ENCODE measurements around the gene C14orf132.

The C14orf132 gene

GRCh38 chr14:96017882-96018281 lies 21.3 kb upstream of the C14orf132 start:
- H3K79me2 ChIP-seq (ENCODE audit: control insufficient read depth, insufficient read depth, low read length): no peaks in the 10 kb centered on the region
- H2AK5ac ChIP-seq (ENCODE audit: low read length): no peak overlapping the region
- no peaks in the 10 kb centered on the region for H3K27me3 ChIP-seq (ENCODE audit: insufficient read depth, low read length, poor library complexity)
- DNase-seq: no peak
- H2BK15ac ChIP-seq (replicated peaks; ENCODE audit: low read depth): no peak overlapping the region
- WGBS (ENCODE audit: extremely low coverage, insufficient coverage, low lambda C conversion rate): no CpG with 5 or more reads among the region's 2 CpGs
- H3K4me1 ChIP-seq (ENCODE audit: control insufficient read depth, low read depth, low read length): peaks cover 7% of the 10 kb centered on the region
- no peak overlapping the region for H3K4ac ChIP-seq (ENCODE audit: low read depth, low read length)
- H3K56ac ChIP-seq (ENCODE audit: low read length): no peak overlapping the region
- no peak overlapping the region for H2BK120ac ChIP-seq (ENCODE audit: low read depth, low read length)
- H3K4me2 ChIP-seq (ENCODE audit: low read length): no peak overlapping the region
- H3K23ac ChIP-seq (ENCODE audit: low read length): no peak overlapping the region
- H3K4me3 ChIP-seq (ENCODE audit: low read length): no peak overlapping the region
- no peaks in the 10 kb centered on the region for H3K79me1 ChIP-seq (ENCODE audit: low read length)
- H3K18ac ChIP-seq (ENCODE audit: low read length): no peak overlapping the region
- no peak overlapping the region for H4K8ac ChIP-seq (ENCODE audit: low read depth, low read length)
- no peak overlapping the region for H3K27ac ChIP-seq (ENCODE audit: low read depth, low read length)
- no peaks in the 10 kb centered on the region for H3K36me3 ChIP-seq (ENCODE audit: control insufficient read depth, insufficient read depth, low read length)
- no peak overlapping the region for H2BK5ac ChIP-seq (ENCODE audit: low read length)
- no peak overlapping the region for H4K5ac ChIP-seq (ENCODE audit: low read length)
- H3K9ac ChIP-seq (ENCODE audit: low read length): no peak overlapping the region

GRCh38 chr14:96027431-96028355 lies 11.5 kb upstream of the C14orf132 start:
- no peak overlapping the region for H2BK5ac ChIP-seq (ENCODE audit: low read length)
- H4K5ac ChIP-seq (ENCODE audit: low read length): no peak overlapping the region
- H3K4me3 ChIP-seq (ENCODE audit: low read length): no peak overlapping the region
- H3K4ac ChIP-seq (ENCODE audit: low read depth, low read length): no peak overlapping the region
- no peak overlapping the region for H3K9ac ChIP-seq (ENCODE audit: low read length)
- no peak overlapping the region for H3K23ac ChIP-seq (ENCODE audit: low read length)
- no peaks in the 10 kb centered on the region for H3K79me2 ChIP-seq (ENCODE audit: control insufficient read depth, insufficient read depth, low read length)
- no peaks in the 10 kb centered on the region for H3K4me1 ChIP-seq (ENCODE audit: control insufficient read depth, low read depth, low read length)
- H2BK15ac ChIP-seq (replicated peaks; ENCODE audit: low read depth): no peak overlapping the region
- no peaks in the 10 kb centered on the region for H3K79me1 ChIP-seq (ENCODE audit: low read length)
- H2AK5ac ChIP-seq (ENCODE audit: low read length): no peak overlapping the region
- H3K56ac ChIP-seq (ENCODE audit: low read length): no peak overlapping the region
- H3K4me2 ChIP-seq (ENCODE audit: low read length): no peak overlapping the region
- H3K27ac ChIP-seq (ENCODE audit: low read depth, low read length): no peak overlapping the region
- H2BK120ac ChIP-seq (ENCODE audit: low read depth, low read length): no peak overlapping the region
- WGBS (ENCODE audit: extremely low coverage, insufficient coverage, low lambda C conversion rate): no CpG with 5 or more reads among the region's 8 CpGs
- no peaks in the 10 kb centered on the region for H3K36me3 ChIP-seq (ENCODE audit: control insufficient read depth, insufficient read depth, low read length)
- no peak for DNase-seq
- no peak overlapping the region for H3K18ac ChIP-seq (ENCODE audit: low read length)
- H3K27me3 ChIP-seq (ENCODE audit: insufficient read depth, low read length, poor library complexity): no peaks in the 10 kb centered on the region
- no peak overlapping the region for H4K8ac ChIP-seq (ENCODE audit: low read depth, low read length)

- Histone ChIP-seq H3K27ac (ENCODE audit: low read depth, low read length) (no peak overlapping the region), H3K79me2 (ENCODE audit: control insufficient read depth, insufficient read depth, low read length) (no peaks in the 10 kb centered on the region), H2BK5ac (ENCODE audit: low read length) (no peak overlapping the region), H3K4me3 (ENCODE audit: low read length) (no peak overlapping the region), H2AK5ac (ENCODE audit: low read length) (no peak overlapping the region), H4K5ac (ENCODE audit: low read length) (no peak overlapping the region), H3K4me2 (ENCODE audit: low read length) (no peak overlapping the region), H3K27me3 (ENCODE audit: insufficient read depth, low read length, poor library complexity) (no peaks in the 10 kb centered on the region), H2BK15ac (replicated peaks; ENCODE audit: low read depth) (no peak overlapping the region), H3K23ac (ENCODE audit: low read length) (no peak overlapping the region), H3K56ac (ENCODE audit: low read length) (no peak overlapping the region), H2BK120ac (ENCODE audit: low read depth, low read length) (no peak overlapping the region), H3K79me1 (ENCODE audit: low read length) (no peaks in the 10 kb centered on the region), H3K4me1 (ENCODE audit: control insufficient read depth, low read depth, low read length) (no peaks in the 10 kb centered on the region), H3K36me3 (ENCODE audit: control insufficient read depth, insufficient read depth, low read length) (no peaks in the 10 kb centered on the region), H4K8ac (ENCODE audit: low read depth, low read length) (no peak overlapping the region), H3K4ac (ENCODE audit: low read depth, low read length) (no peak overlapping the region), H3K9ac (ENCODE audit: low read length) (no peak overlapping the region), H3K18ac (ENCODE audit: low read length) (no peak overlapping the region)
- DNase-seq: no peak
- no CpG with 5 or more reads among the region's 4 CpGs for WGBS (ENCODE audit: extremely low coverage, insufficient coverage, low lambda C conversion rate)
Measured at GRCh38 chr14:96029089-96029645, 10.0 kb upstream of the C14orf132 start.

- H3K18ac ChIP-seq (ENCODE audit: low read length): no peak overlapping the region
- no peaks in the 10 kb centered on the region for H3K79me2 ChIP-seq (ENCODE audit: control insufficient read depth, insufficient read depth, low read length)
- H3K4me1 ChIP-seq (ENCODE audit: control insufficient read depth, low read depth, low read length): no peaks in the 10 kb centered on the region
- no peak overlapping the region for H3K4me2 ChIP-seq (ENCODE audit: low read length)
- no peak overlapping the region for H3K4me3 ChIP-seq (ENCODE audit: low read length)
- no CpG with 5 or more reads among the region's 11 CpGs for WGBS (ENCODE audit: extremely low coverage, insufficient coverage, low lambda C conversion rate)
- no peaks in the 10 kb centered on the region for H3K36me3 ChIP-seq (ENCODE audit: control insufficient read depth, insufficient read depth, low read length)
- H3K23ac ChIP-seq (ENCODE audit: low read length): no peak overlapping the region
- no peak overlapping the region for H4K5ac ChIP-seq (ENCODE audit: low read length)
- no peak overlapping the region for H3K27ac ChIP-seq (ENCODE audit: low read depth, low read length)
- no peak overlapping the region for H3K4ac ChIP-seq (ENCODE audit: low read depth, low read length)
- no peak overlapping the region for H4K8ac ChIP-seq (ENCODE audit: low read depth, low read length)
- H2AK5ac ChIP-seq (ENCODE audit: low read length): no peak overlapping the region
- H3K27me3 ChIP-seq (ENCODE audit: insufficient read depth, low read length, poor library complexity): no peaks in the 10 kb centered on the region
- no peak overlapping the region for H2BK5ac ChIP-seq (ENCODE audit: low read length)
- no peak overlapping the region for H2BK15ac ChIP-seq (replicated peaks; ENCODE audit: low read depth)
- no peak overlapping the region for H3K9ac ChIP-seq (ENCODE audit: low read length)
- no peak for DNase-seq
- no peak overlapping the region for H3K56ac ChIP-seq (ENCODE audit: low read length)
- no peak overlapping the region for H2BK120ac ChIP-seq (ENCODE audit: low read depth, low read length)
- H3K79me1 ChIP-seq (ENCODE audit: low read length): no peaks in the 10 kb centered on the region
Measured at GRCh38 chr14:96030108-96030760, 8.9 kb upstream of the C14orf132 start.

- H3K4me3 ChIP-seq (ENCODE audit: low read length): no peak overlapping the region
- no peak overlapping the region for H3K27ac ChIP-seq (ENCODE audit: low read depth, low read length)
- no peak overlapping the region for H3K4me2 ChIP-seq (ENCODE audit: low read length)
- H3K4me1 ChIP-seq (ENCODE audit: control insufficient read depth, low read depth, low read length): no peaks in the 10 kb centered on the region
- H3K9ac ChIP-seq (ENCODE audit: low read length): no peak overlapping the region
- H3K23ac ChIP-seq (ENCODE audit: low read length): no peak overlapping the region
- H3K4ac ChIP-seq (ENCODE audit: low read depth, low read length): no peak overlapping the region
- H3K79me2 ChIP-seq (ENCODE audit: control insufficient read depth, insufficient read depth, low read length): no peaks in the 10 kb centered on the region
- no CpG with 5 or more reads among the region's 1 CpG for WGBS (ENCODE audit: extremely low coverage, insufficient coverage, low lambda C conversion rate)
- H2AK5ac ChIP-seq (ENCODE audit: low read length): no peak overlapping the region
- no peak overlapping the region for H3K56ac ChIP-seq (ENCODE audit: low read length)
- no peak overlapping the region for H2BK5ac ChIP-seq (ENCODE audit: low read length)
- no peaks in the 10 kb centered on the region for H3K79me1 ChIP-seq (ENCODE audit: low read length)
- no peaks in the 10 kb centered on the region for H3K27me3 ChIP-seq (ENCODE audit: insufficient read depth, low read length, poor library complexity)
- no peak overlapping the region for H4K8ac ChIP-seq (ENCODE audit: low read depth, low read length)
- no peaks in the 10 kb centered on the region for H3K36me3 ChIP-seq (ENCODE audit: control insufficient read depth, insufficient read depth, low read length)
- H2BK15ac ChIP-seq (replicated peaks; ENCODE audit: low read depth): no peak overlapping the region
- no peak overlapping the region for H3K18ac ChIP-seq (ENCODE audit: low read length)
- no peak overlapping the region for H2BK120ac ChIP-seq (ENCODE audit: low read depth, low read length)
- H4K5ac ChIP-seq (ENCODE audit: low read length): no peak overlapping the region
- no peak for DNase-seq
Measured at GRCh38 chr14:96031691-96032090, 7.5 kb upstream of the C14orf132 start.

Data from mesendoderm (in vitro differentiated cells).